DMS79 (cell line): ENCODE results near the gene ZNF534.
"Not testable (repeated sequence)": the region's sequence is repeated elsewhere in the genome, so short reads cannot be mapped to it uniquely, and the experiment has no call there.

Experiments used
- DNase-seq: peaks from one replicate; lab custom pipeline; 2025; lab: John Stamatoyannopoulos, UW

ZNF534 gene

DNA sequence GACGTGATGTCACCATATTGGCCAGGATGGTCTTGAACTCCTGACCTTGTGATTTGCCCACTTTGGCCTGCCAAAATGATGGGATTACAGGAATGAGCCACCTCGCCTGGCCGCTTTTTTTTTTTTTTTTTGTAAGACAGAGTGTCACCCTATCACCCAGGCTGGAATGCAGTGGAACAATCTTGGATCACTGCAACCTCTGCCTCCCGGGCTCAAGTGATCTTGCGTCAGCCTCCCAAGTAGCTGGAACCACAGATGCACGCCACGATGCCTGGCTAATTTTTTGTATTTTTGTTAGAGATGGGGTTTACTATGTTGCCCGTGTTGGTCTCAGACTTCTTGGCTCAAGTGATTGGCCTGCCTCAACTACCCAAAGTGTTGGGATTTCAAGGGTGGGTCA, 69.6 kb downstream of the ZNF534 start:
- DNase-seq, result no peak

DNA sequence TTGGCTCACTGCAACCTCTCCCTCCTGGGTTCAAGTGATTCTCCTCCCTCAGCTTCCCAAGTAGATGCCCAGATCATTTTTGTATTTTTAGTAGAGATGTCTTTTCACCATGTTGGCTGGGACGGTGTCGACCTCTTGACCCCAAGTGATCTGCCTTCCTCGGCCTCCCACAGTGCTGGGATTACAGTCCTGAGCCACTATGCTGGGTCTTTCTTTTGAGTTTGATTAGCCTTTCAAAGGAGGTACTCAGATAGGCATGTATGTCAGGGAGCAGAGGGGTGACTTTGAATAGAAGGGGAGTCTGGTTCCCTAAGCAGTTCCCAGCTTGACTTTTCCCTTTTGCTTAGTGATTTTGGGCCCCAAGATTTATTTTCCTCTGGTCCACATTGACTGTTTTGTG, 71.5 kb downstream of the ZNF534 start:
- not testable (repeated sequence) for DNase-seq

DNA sequence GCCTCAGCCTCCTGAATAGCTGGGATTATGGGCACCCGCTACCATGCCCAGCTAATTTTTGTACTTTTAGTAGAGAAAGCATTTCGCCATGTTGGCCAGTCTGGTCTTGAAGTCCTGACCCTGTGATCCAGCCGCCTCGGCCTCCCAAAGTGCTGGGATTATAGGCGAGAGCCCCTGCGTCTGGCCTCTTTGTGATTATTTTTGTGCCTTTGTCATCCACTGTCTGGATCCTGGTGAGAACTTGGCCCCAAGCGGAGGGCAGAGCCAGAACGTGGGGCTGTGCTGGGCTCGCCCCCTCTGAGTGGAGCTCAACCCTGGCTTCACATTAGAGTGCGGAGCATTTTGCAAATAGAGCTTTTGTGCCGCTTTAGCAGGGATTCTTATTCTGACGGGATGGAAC, 72.0 kb downstream of the ZNF534 start:
- not testable (repeated sequence) for DNase-seq
